Tibial nerve (tissue), 4 donors: Measurements from ENCODE around the gene SH3GLB1. TPM values are rescaled to one million over a fixed set of nuclear protein-coding genes. Genes with fewer than 3 reads are reported as not detected.

ENCODE experiments used
- DNase-seq, 2 donors: peaks; one replicate each; pipeline ENCODE4 v3.0.0-alpha.2; 2019; ENCODE audit warnings: low spot score in 2 of 2
- H3K27ac ChIP-seq, 4 donors: fragments of 200-600 bp; sonication (generic) in 3 of 4; one replicate each; pipeline ENCODE4 v1.5.1; 2017 to 2019; ENCODE audit warnings: mild to moderate bottlenecking in 1 of 4
- H3K27me3 ChIP-seq, 2 donors: fragments of 200-600 bp; sonication (generic) in 1 of 2; one replicate each; pipeline versions ENCODE4 v1.5.1 to v1.6.0; 2017 to 2019
- H3K36me3 ChIP-seq, 3 donors: fragments of 200-600 bp; sonication (generic); one replicate each; pipeline ENCODE4 v1.5.1; 2018 to 2019
- H3K4me1 ChIP-seq, 4 donors: fragments of 200-600 bp; sonication (generic) in 3 of 4; one replicate each; pipeline ENCODE4 v1.5.1; 2017 to 2019
- H3K4me3 ChIP-seq, 4 donors: fragments of 200-600 bp; sonication (generic) in 3 of 4; one replicate each; pipeline ENCODE4 v1.5.1; 2017 to 2019; ENCODE audit warnings: mild to moderate bottlenecking in 1 of 4, moderate library complexity in 1 of 4
- H3K9me3 ChIP-seq, 4 donors: fragments of 200-600 bp; sonication (generic) in 3 of 4; one replicate each; pipeline ENCODE4 v1.5.1; 2017 to 2019
- CTCF ChIP-seq, 5 experiments: fragments of 200-600 bp in 3 of 5; fragments of 450-650 bp in 2 of 5; sonication (generic) in 3 of 5; IDR thresholded peaks; one replicate each; pipeline ENCODE4 v1.5.1; 2016 to 2019; ENCODE audit warnings: antibody characterized with exemption in 5 of 5, mild to moderate bottlenecking in 3 of 5, moderate library complexity in 2 of 5
- EP300 ChIP-seq, 2 donors: sonication (generic); formaldehyde crosslinking; IDR thresholded peaks; one replicate each; pipeline ENCODE4 v1.6.1; 2017; ENCODE audit warnings: antibody characterized with exemption in 2 of 2, mild to moderate bottlenecking in 1 of 2
- POLR2A ChIP-seq, 2 donors: fragments of 450-650 bp; IDR thresholded peaks; one replicate each; pipeline ENCODE4 v1.6.1; 2017; ENCODE audit warnings: antibody characterized with exemption in 2 of 2, mild to moderate bottlenecking in 2 of 2, moderate library complexity in 2 of 2
- WGBS, 2 donors: methylation state at CpG; one replicate each; pipeline ENCODE4 v1.1.5; 2018; 5-methylcytosine and 5-hydroxymethylcytosine counted together
- total RNA-seq, 4 donors: library from RNA; depleted of rRNA; stranded (reverse); fragments of >200 nt; gene quantifications; one replicate each; pipeline ENCODE4 v1.1.0, GENCODE V29; 2016

Gene SH3GLB1
- total RNA-seq, 4 donors from 2014 or later, result 37.7 to 46.1 (median 40.1) TPM

GRCh38 chr1:86731416-86731815 lies 27.0 kb downstream of the SH3GLB1 start:
- Histone ChIP-seq H3K4me1 (peaks cover 0 to 19% (median 0%) of the 10 kb centered on the region in 4 donors), H3K27me3 (no peaks in the 10 kb centered on the region), H3K9me3 (no peaks in the 10 kb centered on the region), H3K27ac (no peak overlapping the region), H3K36me3 (peaks cover 0 to 55% (median 0%) of the 10 kb centered on the region in 3 donors), H3K4me3 (no peak overlapping the region)
- DNase-seq, result no peak
- no peak for TF ChIP-seq EP300 (IDR thresholded peaks at IDR 0.05)
- no peak for TF ChIP-seq CTCF (IDR thresholded peaks at IDR 0.05)
- no peak for TF ChIP-seq POLR2A (IDR thresholded peaks at IDR 0.05)
- WGBS, 2 donors, result 88 to 95% methylated on average over 1 of the region's 1 CpG

- Histone ChIP-seq H3K4me1 (peaks cover 0 to 12% (median 0%) of the 10 kb centered on the region in 4 donors), H3K27me3 (no peaks in the 10 kb centered on the region), H3K4me3 (no peak overlapping the region), H3K36me3 (peaks cover 0 to 71% (median 4%) of the 10 kb centered on the region in 3 donors), H3K27ac (no peak overlapping the region), H3K9me3 (no peaks in the 10 kb centered on the region)
- 33 to 36% methylated on average over 2 of the region's 2 CpGs for WGBS, 2 donors
- no peak for TF ChIP-seq EP300 (IDR thresholded peaks at IDR 0.05)
- TF ChIP-seq CTCF (IDR thresholded peaks at IDR 0.05), result no peak
- no peak for TF ChIP-seq POLR2A (IDR thresholded peaks at IDR 0.05)
- no peak for DNase-seq
Measured at GRCh38 chr1:86733340-86733739, 29.0 kb downstream of the SH3GLB1 start.

GRCh38 chr1:86739648-86740509 lies 35.5 kb downstream of the SH3GLB1 start:
- TF ChIP-seq POLR2A (IDR thresholded peaks at IDR 0.05), result no peak
- no peak for TF ChIP-seq CTCF (IDR thresholded peaks at IDR 0.05)
- TF ChIP-seq EP300 (IDR thresholded peaks at IDR 0.05), result no peak
- Histone ChIP-seq H3K4me3 (no peak overlapping the region), H3K9me3 (no peaks in the 10 kb centered on the region), H3K4me1 (peaks cover 0 to 12% (median 8%) of the 10 kb centered on the region in 4 donors), H3K27me3 (no peaks in the 10 kb centered on the region), H3K36me3 (peaks cover 0 to 80% (median 18%) of the 10 kb centered on the region in 3 donors), H3K27ac (no peak overlapping the region)
- 81 to 87% methylated on average over 3 of the region's 3 CpGs for WGBS, 2 donors
- DNase-seq, result no peak

- DNase-seq, result peak in 1 of 2 donors; percentile 27
- Histone ChIP-seq H3K4me1 (peaks cover 0 to 12% (median 8%) of the 10 kb centered on the region in 4 donors), H3K36me3 (peaks cover 0 to 77% (median 18%) of the 10 kb centered on the region in 3 donors), H3K9me3 (no peaks in the 10 kb centered on the region), H3K4me3 (no peak overlapping the region), H3K27me3 (no peaks in the 10 kb centered on the region), H3K27ac (no peak overlapping the region)
- TF ChIP-seq CTCF (IDR thresholded peaks at IDR 0.05) (peak; percentile 25 to 57 (median 41)), EP300 (IDR thresholded peaks at IDR 0.05) (no peak)
- WGBS, 2 donors, result 52 to 54% methylated on average over 6 of the region's 6 CpGs
Measured at GRCh38 chr1:86741947-86742572, 37.7 kb downstream of the SH3GLB1 start.

GRCh38 chr1:86747304-86747703 lies 42.9 kb downstream of the SH3GLB1 start:
- no peak overlapping the region for H3K4me3 ChIP-seq
- no peak overlapping the region for H3K27ac ChIP-seq
- no peaks in the 10 kb centered on the region for H3K27me3 ChIP-seq
- H3K36me3 ChIP-seq, result peaks cover 0 to 44% (median 7%) of the 10 kb centered on the region in 3 donors
- no peaks in the 10 kb centered on the region for H3K9me3 ChIP-seq
- no peak for TF ChIP-seq POLR2A (IDR thresholded peaks at IDR 0.05)
- H3K4me1 ChIP-seq, result no peaks in the 10 kb centered on the region
- WGBS, 2 donors, result 74 to 79% methylated on average over 1 of the region's 1 CpG
- no peak for DNase-seq
